HAP-1 (cell line): Measurements from ENCODE around the gene PPFIBP2.

Experiments
- DNase-seq, 2 experiments: peaks; one replicate each; pipeline ENCODE4 v3.0.0-alpha.2; 2016 to 2020; ENCODE audit warnings: low spot score in 2 of 2
- H3K27me3 ChIP-seq: fragments of 250-450 bp; sonication (Bioruptor Pico); 2 replicates; pipeline ENCODE4 v1.5.1; 2020; ENCODE audit warnings: low read depth, mild to moderate bottlenecking, moderate library complexity
- H3K36me3 ChIP-seq: fragments of 250-450 bp; sonication (Bioruptor Pico); replicated peaks from 2 replicates; pipeline ENCODE4 v1.5.1; 2020; ENCODE audit warnings: mild to moderate bottlenecking
- H3K4me1 ChIP-seq: fragments of 250-450 bp; sonication (Bioruptor Pico); 2 replicates; pipeline ENCODE4 v1.5.1; 2020; ENCODE audit warnings: mild to moderate bottlenecking
- H3K4me3 ChIP-seq: fragments of 250-450 bp; sonication (Bioruptor Pico); 2 replicates; pipeline ENCODE4 v1.5.1; 2020; ENCODE audit warnings: mild to moderate bottlenecking, moderate library complexity
- H3K9me3 ChIP-seq: fragments of 250-450 bp; sonication (Bioruptor Pico); 2 replicates; pipeline ENCODE4 v1.5.1; 2020; ENCODE audit warnings: mild to moderate bottlenecking, moderate library complexity
- in situ Hi-C: fragments of 300-500 bp; cut with MboI; formaldehyde crosslinking; loops from 3 replicates; pipeline ENCODE4 v1.14.3; 2020; ENCODE audit warnings: low sequenced_read_pairs, inconsistent platforms, mixed read lengths

The PPFIBP2 gene

GRCh38 chr11:7589861-7590260 lies 76.1 kb downstream of the PPFIBP2 start:
- H3K27me3 ChIP-seq, result no peaks in the 10 kb centered on the region

GRCh38 chr11:7590529-7590928 lies 76.7 kb downstream of the PPFIBP2 start:
- in situ Hi-C loops, result no loop called here
- no peaks in the 10 kb centered on the region for H3K9me3 ChIP-seq
- H3K36me3 ChIP-seq, result no peaks in the 10 kb centered on the region
- DNase-seq, result no peak
- peaks cover 61% of the 10 kb centered on the region for H3K4me1 ChIP-seq
- H3K27me3 ChIP-seq, result no peaks in the 10 kb centered on the region
- no peak overlapping the region for H3K4me3 ChIP-seq

More at GRCh38 chr11:7589861-7590260, 76.1 kb downstream of the PPFIBP2 start:
- Histone ChIP-seq H3K4me3 (no peak overlapping the region), H3K4me1 (peaks cover 59% of the 10 kb centered on the region), H3K9me3 (no peaks in the 10 kb centered on the region), H3K36me3 (no peaks in the 10 kb centered on the region)
- in situ Hi-C loops, result no loop called here
- no peak for DNase-seq

- in situ Hi-C loops, result no loop called here
- no peaks in the 10 kb centered on the region for H3K36me3 ChIP-seq
Measured at GRCh38 chr11:7591107-7591894, 77.5 kb downstream of the PPFIBP2 start.

GRCh38 chr11:7591987-7592386 lies 78.2 kb downstream of the PPFIBP2 start:
- peaks cover 59% of the 10 kb centered on the region for H3K4me1 ChIP-seq
- H3K27me3 ChIP-seq, result no peaks in the 10 kb centered on the region
- in situ Hi-C loops, result no loop called here
- no peak for DNase-seq
- no peaks in the 10 kb centered on the region for H3K36me3 ChIP-seq
- no peaks in the 10 kb centered on the region for H3K9me3 ChIP-seq
- no peak overlapping the region for H3K4me3 ChIP-seq

More at GRCh38 chr11:7591107-7591894, 77.5 kb downstream of the PPFIBP2 start:
- peak; percentile 44 to 47 for DNase-seq
- Histone ChIP-seq H3K4me3 (no peak overlapping the region), H3K9me3 (no peaks in the 10 kb centered on the region), H3K4me1 (peaks cover 59% of the 10 kb centered on the region), H3K27me3 (no peaks in the 10 kb centered on the region)

GRCh38 chr11:7592711-7593110 lies 78.9 kb downstream of the PPFIBP2 start:
- no peaks in the 10 kb centered on the region for H3K9me3 ChIP-seq
- H3K4me1 ChIP-seq, result peaks cover 59% of the 10 kb centered on the region
- in situ Hi-C loops, result no loop called here
- no peak for DNase-seq
- H3K36me3 ChIP-seq, result no peaks in the 10 kb centered on the region
- no peaks in the 10 kb centered on the region for H3K27me3 ChIP-seq
- no peak overlapping the region for H3K4me3 ChIP-seq

GRCh38 chr11:7593481-7593880 lies 79.7 kb downstream of the PPFIBP2 start:
- in situ Hi-C loops, result no loop called here
- peak; percentile 67 to 92 for DNase-seq

GRCh38 chr11:7595016-7595866 lies 81.4 kb downstream of the PPFIBP2 start:
- Histone ChIP-seq H3K4me3 (no peak overlapping the region), H3K36me3 (no peaks in the 10 kb centered on the region), H3K4me1 (peaks cover 80% of the 10 kb centered on the region), H3K27me3 (no peaks in the 10 kb centered on the region), H3K9me3 (no peaks in the 10 kb centered on the region)
- in situ Hi-C loops, result no loop called here
- DNase-seq, result peak; percentile 89 to 99

More at GRCh38 chr11:7593481-7593880, 79.7 kb downstream of the PPFIBP2 start:
- Histone ChIP-seq H3K9me3 (no peaks in the 10 kb centered on the region), H3K36me3 (no peaks in the 10 kb centered on the region), H3K4me1 (peaks cover 66% of the 10 kb centered on the region), H3K27me3 (no peaks in the 10 kb centered on the region), H3K4me3 (no peak overlapping the region)

GRCh38 chr11:7595951-7596350 lies 82.2 kb downstream of the PPFIBP2 start:
- Histone ChIP-seq H3K4me3 (no peak overlapping the region), H3K36me3 (no peaks in the 10 kb centered on the region), H3K4me1 (peaks cover 83% of the 10 kb centered on the region), H3K27me3 (no peaks in the 10 kb centered on the region), H3K9me3 (no peaks in the 10 kb centered on the region)
- DNase-seq, result peak; percentile 85 to 99
- in situ Hi-C loops, result no loop called here

- no peaks in the 10 kb centered on the region for H3K27me3 ChIP-seq
- no peaks in the 10 kb centered on the region for H3K36me3 ChIP-seq
- H3K4me1 ChIP-seq, result peaks cover 72% of the 10 kb centered on the region
- H3K9me3 ChIP-seq, result no peaks in the 10 kb centered on the region
- DNase-seq, result no peak
- no peak overlapping the region for H3K4me3 ChIP-seq
- in situ Hi-C loops, result no loop called here
Measured at GRCh38 chr11:7596975-7597391, 83.2 kb downstream of the PPFIBP2 start.

- peaks cover 69% of the 10 kb centered on the region for H3K4me1 ChIP-seq
- H3K36me3 ChIP-seq, result no peaks in the 10 kb centered on the region; the same call in 1 of the 2 replicates
- DNase-seq, result no peak
- no peak overlapping the region for H3K4me3 ChIP-seq
- in situ Hi-C loops, result no loop called here
- H3K27me3 ChIP-seq, result no peaks in the 10 kb centered on the region
- no peaks in the 10 kb centered on the region for H3K9me3 ChIP-seq
Measured at GRCh38 chr11:7597620-7598019, 83.8 kb downstream of the PPFIBP2 start.

GRCh38 chr11:7599209-7599608 lies 85.4 kb downstream of the PPFIBP2 start:
- Histone ChIP-seq H3K4me1 (peaks cover 66% of the 10 kb centered on the region), H3K4me3 (no peak overlapping the region), H3K27me3 (no peaks in the 10 kb centered on the region), H3K36me3 (no peaks in the 10 kb centered on the region; the same call in 1 of the 2 replicates), H3K9me3 (no peaks in the 10 kb centered on the region)
- in situ Hi-C loops, result no loop called here
- no peak for DNase-seq

GRCh38 chr11:7600205-7600775 lies 86.5 kb downstream of the PPFIBP2 start:
- no peak for DNase-seq
- Histone ChIP-seq H3K36me3 (no peaks in the 10 kb centered on the region; the same call in 1 of the 2 replicates), H3K9me3 (no peaks in the 10 kb centered on the region), H3K4me1 (peaks cover 66% of the 10 kb centered on the region), H3K4me3 (no peak overlapping the region), H3K27me3 (no peaks in the 10 kb centered on the region)
- in situ Hi-C loops, result no loop called here

- Histone ChIP-seq H3K4me1 (peaks cover 46% of the 10 kb centered on the region), H3K9me3 (no peaks in the 10 kb centered on the region), H3K27me3 (no peaks in the 10 kb centered on the region), H3K4me3 (no peak overlapping the region), H3K36me3 (no peaks in the 10 kb centered on the region; the same call in 1 of the 2 replicates)
- no peak for DNase-seq
- in situ Hi-C loops, result no loop called here
Measured at GRCh38 chr11:7603031-7603781, 89.4 kb downstream of the PPFIBP2 start.
